HG03558 (cell line): ENCODE data around the gene VWA3B.

Experiments
- ATAC-seq: cut with Tn5 transposase; IDR thresholded peaks from one replicate; pipeline ENCODE4 v1.9.1; 2021; ENCODE audit warnings: moderate number of reproducible peaks; ENCODE audit not compliant: unreplicated experiment; ENCODE audit errors: extremely low read depth

The VWA3B gene

GRCh38 chr2:98161186-98161585 is 74.2 kb downstream of the VWA3B start:
- ATAC-seq: no peak

GRCh38 chr2:98164256-98164655 is 77.3 kb downstream of the VWA3B start:
- ATAC-seq: no peak

DNA sequence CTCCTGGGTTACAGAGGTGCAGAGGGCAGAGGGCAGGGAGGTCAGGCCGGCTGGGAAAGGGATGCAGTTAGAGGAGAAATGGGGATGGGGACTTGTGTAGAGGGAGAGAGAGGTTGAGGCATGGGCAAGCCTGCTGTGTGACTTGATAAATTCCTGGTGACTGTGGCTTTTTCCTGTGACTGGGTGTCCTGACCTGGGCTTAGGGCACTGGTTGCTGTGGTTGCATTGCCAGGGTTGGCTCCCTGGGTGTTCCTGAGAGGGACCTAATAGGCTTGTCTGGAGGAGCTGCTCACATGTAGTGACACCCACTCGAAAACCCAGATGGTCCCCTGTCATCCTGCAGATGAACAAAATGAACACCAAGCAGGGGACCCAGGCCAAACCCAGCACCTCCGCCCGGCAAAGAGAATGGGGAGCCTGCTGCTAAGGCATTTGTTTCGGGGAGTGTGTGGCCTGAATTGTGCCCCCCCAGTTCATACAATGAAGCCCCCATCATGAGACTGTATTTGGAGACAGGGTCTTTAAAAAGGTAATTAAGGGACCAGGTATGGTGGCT is 78.6 kb downstream of the VWA3B start:
- no peak for ATAC-seq

GRCh38 chr2:98167916-98168315 is 80.9 kb downstream of the VWA3B start:
- ATAC-seq: no peak

- no peak for ATAC-seq
Observed at GRCh38 chr2:98170076-98170475, 83.1 kb downstream of the VWA3B start.

DNA sequence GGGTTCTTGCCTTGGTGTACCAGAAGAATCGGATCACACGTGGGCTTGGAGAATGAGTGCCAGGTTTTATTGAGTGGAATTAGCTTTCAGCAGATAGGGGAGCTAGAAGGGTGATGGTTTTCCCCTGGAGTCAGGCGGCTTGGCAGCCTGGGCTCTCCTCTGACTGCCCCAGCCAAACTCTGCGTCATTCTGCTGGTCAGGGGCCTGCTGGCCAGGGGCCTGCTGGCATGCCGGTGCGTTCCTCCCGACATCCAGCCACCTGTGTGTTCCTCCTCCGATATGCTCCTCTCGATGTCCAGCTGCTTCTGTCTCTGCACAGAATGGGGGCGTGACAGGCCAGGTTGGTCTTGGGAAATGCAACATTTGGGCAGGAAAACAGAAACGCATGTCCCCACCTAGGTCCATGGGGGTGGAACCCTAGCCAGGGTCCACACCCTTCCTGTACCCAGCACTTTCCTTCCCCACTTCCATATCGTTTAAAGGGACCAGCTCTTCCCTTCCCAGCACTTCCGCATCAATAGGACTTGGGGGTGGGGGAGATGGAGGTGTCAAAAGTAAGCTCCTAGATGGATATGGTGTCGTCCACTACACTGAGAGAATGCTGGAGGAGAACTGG is 85.3 kb downstream of the VWA3B start:
- no peak for ATAC-seq

- no peak for ATAC-seq
Observed at GRCh38 chr2:98172951-98173350, 86.0 kb downstream of the VWA3B start.

GRCh38 chr2:98175811-98176210 is 88.8 kb downstream of the VWA3B start:
- ATAC-seq: no peak

DNA sequence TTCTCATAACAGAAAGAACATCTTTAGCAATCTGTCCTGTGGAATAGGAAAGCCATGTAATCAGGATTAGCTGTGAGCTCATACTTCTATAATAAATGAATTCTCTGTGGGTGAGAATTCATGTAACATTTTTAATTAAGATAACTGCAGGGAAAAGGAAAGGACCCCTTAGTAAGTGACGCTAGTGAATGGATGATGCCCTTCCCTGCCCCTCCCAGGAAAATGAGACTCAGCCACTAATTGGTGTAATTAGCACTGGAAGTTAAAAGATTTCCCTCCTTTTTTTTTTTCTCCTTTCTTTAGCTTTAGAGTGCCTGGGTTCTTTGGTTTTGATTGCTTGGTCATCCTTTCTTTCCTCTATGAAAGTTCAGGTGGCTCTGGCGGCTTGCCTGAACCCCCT is 90.3 kb downstream of the VWA3B start:
- ATAC-seq: no peak

GRCh38 chr2:98177986-98178385 is 91.0 kb downstream of the VWA3B start:
- ATAC-seq: no peak

- ATAC-seq: no peak
Observed at GRCh38 chr2:98180456-98180855, 93.5 kb downstream of the VWA3B start.

DNA sequence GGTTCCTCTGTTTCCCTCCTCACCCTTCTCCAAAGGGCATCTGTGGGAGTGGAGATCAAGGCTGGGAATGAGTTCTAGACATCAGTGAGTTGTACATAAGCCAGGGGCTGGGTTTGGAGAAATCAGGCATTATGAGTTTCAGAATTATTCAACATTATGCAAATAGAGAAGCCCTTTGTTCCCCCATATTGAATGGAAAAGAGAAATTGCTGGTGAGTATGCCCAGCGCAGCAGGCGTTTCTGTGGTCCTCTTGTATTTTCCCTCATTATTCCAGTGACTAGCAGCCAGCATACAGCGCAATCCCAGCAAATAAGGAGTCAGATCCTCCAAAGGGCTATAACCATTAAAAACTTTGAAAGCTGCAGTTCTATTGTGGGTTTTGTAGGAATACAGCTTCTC is 94.4 kb downstream of the VWA3B start:
- ATAC-seq: no peak

DNA sequence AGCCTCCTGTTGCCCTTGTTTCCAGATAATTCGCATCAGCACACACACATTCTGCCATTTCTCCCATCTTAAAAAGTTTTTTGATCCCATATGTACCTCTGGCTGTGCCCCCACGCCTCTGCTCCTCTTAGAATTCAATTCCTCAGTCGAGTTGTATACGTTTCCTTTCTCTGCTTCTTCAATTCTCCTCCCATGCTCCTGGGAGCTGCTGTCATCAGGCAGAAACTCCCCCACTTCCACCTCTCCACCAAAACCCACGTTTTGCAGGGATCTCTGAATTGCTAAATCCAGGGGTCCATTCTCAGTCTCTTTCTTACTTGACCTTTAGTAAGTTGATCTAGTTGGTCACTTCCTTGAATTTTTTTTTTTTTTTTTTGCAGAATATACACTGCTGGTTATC is 98.8 kb downstream of the VWA3B start:
- no peak for ATAC-seq

- no peak for ATAC-seq
Observed at GRCh38 chr2:98187194-98187593, 100.2 kb downstream of the VWA3B start.

DNA sequence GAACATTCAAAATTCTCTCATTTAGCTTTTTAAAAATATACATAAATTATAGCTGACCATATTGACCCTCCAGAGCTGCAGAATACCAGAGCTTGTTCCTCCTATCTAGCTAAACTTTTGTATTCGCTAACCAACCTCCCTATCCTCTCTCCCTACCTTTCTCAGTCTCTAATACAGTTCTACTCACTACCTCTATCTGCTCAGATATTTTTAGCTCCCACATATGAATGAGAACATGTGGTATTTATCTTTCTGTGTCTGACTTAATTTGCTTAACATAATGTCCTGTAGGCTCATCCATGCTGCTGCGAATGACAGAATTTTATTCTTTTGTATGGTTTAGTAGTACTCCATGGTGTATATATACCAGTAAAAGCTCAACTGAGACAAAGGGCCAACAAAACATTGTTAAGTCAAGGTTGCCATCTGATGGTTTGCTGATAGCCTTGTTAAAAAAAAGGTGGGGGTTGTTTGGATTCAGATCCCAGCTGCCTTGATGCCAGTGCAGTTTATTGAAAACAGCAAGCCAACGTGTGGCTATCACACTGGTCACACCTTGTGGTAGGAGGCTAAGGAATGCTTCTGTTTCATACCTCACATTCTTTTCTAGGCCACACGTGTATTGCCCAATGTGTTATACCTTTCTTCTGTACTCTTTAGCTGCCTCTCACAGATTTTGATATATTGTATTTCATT is 101.5 kb downstream of the VWA3B start:
- ATAC-seq: no peak

- ATAC-seq: no peak
Observed at GRCh38 chr2:98191883-98192282, 104.9 kb downstream of the VWA3B start.

GRCh38 chr2:98201576-98201975 is 114.6 kb downstream of the VWA3B start:
- no peak for ATAC-seq

DNA sequence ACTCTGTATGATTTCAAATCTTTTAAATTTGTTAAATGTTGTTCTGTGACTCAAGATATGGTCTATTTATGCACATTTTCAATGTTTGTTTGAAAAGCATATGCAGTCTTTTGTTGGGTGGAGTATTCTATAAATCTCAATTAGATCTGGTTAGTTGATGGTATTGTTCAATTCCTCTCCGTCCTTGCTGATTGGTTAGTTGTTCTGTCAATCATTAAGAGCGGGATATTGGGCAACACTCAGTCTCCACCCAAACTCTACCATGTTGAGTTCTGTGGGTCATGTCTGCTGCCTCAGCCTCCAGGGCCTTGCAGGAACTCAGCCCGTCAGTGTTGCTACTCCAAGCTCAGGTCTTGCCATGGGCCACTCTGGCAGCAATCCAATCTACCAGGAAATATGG is 118.9 kb downstream of the VWA3B start:
- ATAC-seq: no peak

DNA sequence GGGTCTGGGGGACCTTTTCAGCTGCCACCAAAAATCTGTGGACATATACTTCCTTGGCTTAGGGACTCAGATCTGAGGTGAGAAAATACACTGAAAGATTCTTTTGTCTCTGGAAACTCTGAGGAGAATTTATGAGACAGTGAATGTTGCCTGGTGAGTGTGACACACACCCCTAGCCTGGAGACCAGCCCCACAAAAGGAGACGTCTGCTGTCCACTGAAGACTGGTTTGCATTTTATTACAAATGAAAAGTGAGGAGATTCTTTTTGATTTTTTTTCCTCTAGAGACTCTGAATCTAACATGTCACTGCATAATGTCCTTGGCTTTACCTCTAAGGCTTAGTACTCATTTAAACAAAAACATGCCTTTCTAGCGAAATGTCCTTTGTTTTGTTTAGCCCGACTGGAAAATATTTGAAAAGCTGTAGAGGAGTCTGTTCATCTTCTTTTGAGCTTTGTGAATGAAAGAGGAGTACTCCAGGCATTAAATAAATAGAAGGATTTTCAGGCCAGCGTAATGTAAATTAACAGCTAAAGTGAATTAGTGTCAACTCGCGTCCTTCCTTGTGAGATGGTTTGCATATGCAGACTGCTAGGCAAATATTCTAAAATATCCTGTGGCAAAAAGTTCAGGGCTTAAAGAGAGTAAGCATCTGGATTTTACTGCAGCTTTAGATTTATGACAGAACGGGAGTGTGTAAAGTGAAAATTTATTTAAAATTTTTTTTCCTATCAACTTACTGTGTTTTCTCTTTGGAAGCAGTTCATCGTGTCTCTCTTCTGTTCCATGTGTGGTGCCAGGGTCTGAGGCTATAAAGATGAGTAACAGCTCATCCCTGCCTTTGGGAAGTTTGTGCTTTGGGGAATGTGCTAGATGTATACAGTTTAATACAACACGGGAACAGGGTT is 125.4 kb downstream of the VWA3B start:
- no peak for ATAC-seq

GRCh38 chr2:98216616-98217015 is 129.6 kb downstream of the VWA3B start:
- ATAC-seq: no peak

DNA sequence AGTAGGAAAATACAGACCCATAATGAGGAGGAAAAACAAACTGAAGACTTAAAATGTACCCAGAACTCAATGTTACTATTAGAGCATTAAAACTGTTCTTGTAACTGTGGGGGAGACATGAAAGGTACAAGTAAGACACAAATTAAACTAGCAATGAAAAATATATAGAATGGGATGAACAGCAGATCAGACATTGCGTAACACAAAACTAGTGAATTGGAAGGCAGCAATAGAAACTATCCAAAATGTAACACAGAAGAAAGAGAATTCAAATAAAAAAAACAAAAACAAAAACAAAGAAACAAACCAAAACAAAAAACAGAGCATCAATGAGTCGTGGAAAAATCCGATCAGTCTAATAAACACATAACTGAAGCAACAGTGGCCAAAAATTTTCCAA is 132.2 kb downstream of the VWA3B start:
- no peak for ATAC-seq
